BE2C (cell line): ENCODE data around the gene SCRN2. TPM values are rescaled to one million over a fixed set of nuclear protein-coding genes. Genes with fewer than 3 reads are reported as not detected.

Experiments
- DNase-seq: peaks from one replicate; pipeline ENCODE4 v3.0.0-alpha.2; 2020
- H3K27me3 ChIP-seq: fragments of 250-450 bp; sonication (Bioruptor Pico); 2 replicates; pipeline ENCODE4 v1.5.1; 2020; ENCODE audit warnings: mild to moderate bottlenecking
- H3K36me3 ChIP-seq: fragments of 250-450 bp; sonication (Bioruptor Pico); 2 replicates; pipeline ENCODE4 v1.5.1; 2020; ENCODE audit warnings: mild to moderate bottlenecking
- H3K4me1 ChIP-seq: fragments of 250-450 bp; sonication (Bioruptor Pico); 2 replicates; pipeline ENCODE4 v1.5.1; 2020
- H3K4me3 ChIP-seq: 2 replicates; pipeline ENCODE4 v1.5.1; 2011; ENCODE audit warnings: low read depth, low read length
- H3K9me3 ChIP-seq: fragments of 250-450 bp; sonication (Bioruptor Pico); 2 replicates; pipeline ENCODE4 v1.5.1; 2020
- polyA plus RNA-seq: library from polyadenylated mRNA; unstranded; fragments of >200 nt; gene quantifications from one replicate; pipeline ENCODE4 v1.2.1, GENCODE V29; 2012; ENCODE audit warnings: low read depth, missing spikeins; ENCODE audit not compliant: insufficient read length, insufficient read depth
- TF ChIP-seq, protein P1 (sequence below): IDR thresholded peaks from 2 replicates; pipeline ENCODE4 v1.5.1; 2012; ENCODE audit warnings: mild to moderate bottlenecking, low read depth, low read length

Gene SCRN2
- 41.0 TPM for polyA plus RNA-seq

DNA sequence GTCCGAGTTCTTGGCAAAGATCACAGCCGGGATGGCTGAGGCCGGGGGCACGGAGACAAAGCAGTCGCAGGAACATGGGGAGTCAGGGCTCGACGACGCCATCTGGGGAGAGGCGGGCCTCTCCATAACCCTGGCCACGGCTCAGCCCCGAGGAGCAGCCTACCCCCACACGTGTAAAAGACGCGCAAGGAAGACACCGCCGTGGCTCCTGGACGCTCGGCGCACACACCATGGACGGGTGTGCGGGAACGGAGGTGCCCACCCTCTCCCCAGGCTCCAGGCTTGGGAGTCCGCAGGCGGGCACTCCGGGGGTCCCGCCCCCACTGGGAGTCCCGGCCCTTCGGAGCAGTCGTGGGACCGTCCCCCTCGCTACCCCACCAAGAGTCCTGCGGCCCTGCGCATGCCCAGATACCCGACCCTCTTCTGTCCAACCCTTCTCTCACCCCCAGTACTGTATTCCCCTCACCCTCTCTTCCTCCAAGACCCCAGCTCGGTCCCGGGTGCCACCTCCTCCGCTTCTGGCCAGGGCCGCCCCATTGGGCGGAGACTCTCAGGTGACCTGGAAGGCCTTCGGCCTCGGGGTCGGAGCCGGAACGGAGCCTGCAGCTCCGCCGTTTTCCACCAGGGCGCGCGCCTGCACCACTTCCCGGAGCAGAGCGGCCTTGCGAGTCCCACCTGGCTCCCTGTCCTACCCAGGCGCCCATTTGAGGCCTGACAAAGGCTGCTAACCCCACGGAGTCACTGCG lies at the start of gene SCRN2:
TSS of gene SCRN2 (minus strand) at position 532 of the 746 bp plus-strand sequence. CDS start at position 102, 430 bp downstream.
- TF ChIP-seq, protein P1, sequence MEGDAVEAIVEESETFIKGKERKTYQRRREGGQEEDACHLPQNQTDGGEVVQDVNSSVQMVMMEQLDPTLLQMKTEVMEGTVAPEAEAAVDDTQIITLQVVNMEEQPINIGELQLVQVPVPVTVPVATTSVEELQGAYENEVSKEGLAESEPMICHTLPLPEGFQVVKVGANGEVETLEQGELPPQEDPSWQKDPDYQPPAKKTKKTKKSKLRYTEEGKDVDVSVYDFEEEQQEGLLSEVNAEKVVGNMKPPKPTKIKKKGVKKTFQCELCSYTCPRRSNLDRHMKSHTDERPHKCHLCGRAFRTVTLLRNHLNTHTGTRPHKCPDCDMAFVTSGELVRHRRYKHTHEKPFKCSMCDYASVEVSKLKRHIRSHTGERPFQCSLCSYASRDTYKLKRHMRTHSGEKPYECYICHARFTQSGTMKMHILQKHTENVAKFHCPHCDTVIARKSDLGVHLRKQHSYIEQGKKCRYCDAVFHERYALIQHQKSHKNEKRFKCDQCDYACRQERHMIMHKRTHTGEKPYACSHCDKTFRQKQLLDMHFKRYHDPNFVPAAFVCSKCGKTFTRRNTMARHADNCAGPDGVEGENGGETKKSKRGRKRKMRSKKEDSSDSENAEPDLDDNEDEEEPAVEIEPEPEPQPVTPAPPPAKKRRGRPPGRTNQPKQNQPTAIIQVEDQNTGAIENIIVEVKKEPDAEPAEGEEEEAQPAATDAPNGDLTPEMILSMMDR = peak; percentile 88
- peaks cover 3% of the 10 kb centered on the region; the same call in 1 of the 2 replicates for H3K4me1 ChIP-seq

GRCh38 chr17:47889734-47890529 lies 48.9 kb upstream of the SCRN2 start:
- peaks cover 6% of the 10 kb centered on the region; the same call in 1 of the 2 replicates for H3K27me3 ChIP-seq
- DNase-seq = peak; percentile 91
- H3K36me3 ChIP-seq = no peaks in the 10 kb centered on the region
- H3K4me1 ChIP-seq = no peaks in the 10 kb centered on the region
- no peak overlapping the region for H3K4me3 ChIP-seq
- TF ChIP-seq, protein P1 = peak; percentile 95
- H3K9me3 ChIP-seq = no peaks in the 10 kb centered on the region

More for the DNA sequence above, at the start of gene SCRN2:
- no peaks in the 10 kb centered on the region for H3K9me3 ChIP-seq
- no peaks in the 10 kb centered on the region for H3K36me3 ChIP-seq
- peak; percentile 90 for DNase-seq
- peak within 1 kb of the TSS; percentile 76 for H3K4me3 ChIP-seq
- peaks cover 16% of the 10 kb centered on the region for H3K27me3 ChIP-seq

DNA sequence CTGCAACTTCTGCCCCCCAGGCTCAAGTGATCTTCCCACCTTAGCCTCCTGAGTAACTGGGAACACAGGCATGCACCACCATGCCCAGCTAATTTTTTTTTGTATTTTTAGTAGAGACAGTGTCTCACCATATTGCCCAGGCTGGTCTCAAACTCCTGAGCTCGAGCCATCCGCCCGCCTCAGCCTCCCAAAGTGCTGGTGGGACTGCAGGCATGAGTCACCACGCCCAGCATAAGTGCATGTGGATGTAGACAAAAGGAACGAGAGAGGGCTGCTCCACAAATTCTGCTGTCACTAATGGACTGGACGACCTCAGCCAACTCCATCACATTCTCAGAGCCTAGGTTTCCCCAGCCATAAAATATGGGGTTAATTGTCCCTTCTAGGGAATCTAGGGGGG lies 47.2 kb upstream of the SCRN2 start:
- TF ChIP-seq, protein P1 = no peak
- H3K36me3 ChIP-seq = no peaks in the 10 kb centered on the region
- H3K4me3 ChIP-seq = no peak overlapping the region
- H3K27me3 ChIP-seq = peaks cover 13% of the 10 kb centered on the region; the same call in 1 of the 2 replicates
- no peaks in the 10 kb centered on the region for H3K4me1 ChIP-seq
- no peak for DNase-seq
- no peaks in the 10 kb centered on the region for H3K9me3 ChIP-seq

DNA sequence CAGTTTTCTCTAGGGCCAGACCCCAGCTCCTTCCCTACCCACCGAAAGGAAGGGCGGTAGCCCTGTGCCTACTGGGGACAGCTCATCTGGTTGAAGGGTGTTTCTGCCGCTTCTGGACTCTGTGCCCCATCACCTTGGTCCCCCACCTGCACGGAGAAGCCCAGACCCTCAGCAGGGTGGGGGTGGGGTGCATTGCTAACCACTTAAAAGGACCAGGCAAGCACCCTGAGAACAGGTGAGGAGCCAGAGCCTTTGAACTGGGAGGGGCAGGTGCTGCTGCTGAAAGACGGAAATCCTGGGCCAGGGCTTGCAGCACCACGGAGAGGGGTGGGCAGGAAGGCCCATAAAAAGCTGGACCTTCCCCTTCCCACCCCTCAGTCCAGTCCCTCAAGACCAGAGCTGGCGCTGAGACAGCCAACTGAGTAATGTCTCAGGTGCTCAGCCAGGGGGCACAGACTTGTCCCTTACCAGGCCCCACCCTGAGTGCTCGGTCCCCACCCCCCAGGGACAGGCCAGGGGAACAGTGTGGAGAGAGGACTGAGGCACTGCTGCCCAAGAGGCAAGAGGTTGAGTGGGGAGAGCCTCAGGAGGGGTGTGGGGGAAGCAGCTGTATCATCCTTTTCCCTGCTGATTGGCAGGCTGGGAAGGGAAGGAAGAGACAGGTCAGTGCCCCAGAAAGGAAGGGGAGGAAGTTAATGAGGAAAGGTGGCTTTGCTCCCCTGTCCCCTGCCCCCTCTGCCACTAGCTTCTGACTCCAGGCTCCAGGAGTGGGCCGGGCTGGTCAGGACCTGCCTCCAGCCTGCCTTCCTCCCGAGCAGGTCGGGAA lies 44.0 kb upstream of the SCRN2 start:
- no peaks in the 10 kb centered on the region for H3K9me3 ChIP-seq
- no peak for DNase-seq
- H3K4me3 ChIP-seq = no peak overlapping the region
- no peaks in the 10 kb centered on the region for H3K4me1 ChIP-seq
- no peaks in the 10 kb centered on the region for H3K36me3 ChIP-seq
- TF ChIP-seq, protein P1 = no peak
- peaks cover 36% of the 10 kb centered on the region for H3K27me3 ChIP-seq

DNA sequence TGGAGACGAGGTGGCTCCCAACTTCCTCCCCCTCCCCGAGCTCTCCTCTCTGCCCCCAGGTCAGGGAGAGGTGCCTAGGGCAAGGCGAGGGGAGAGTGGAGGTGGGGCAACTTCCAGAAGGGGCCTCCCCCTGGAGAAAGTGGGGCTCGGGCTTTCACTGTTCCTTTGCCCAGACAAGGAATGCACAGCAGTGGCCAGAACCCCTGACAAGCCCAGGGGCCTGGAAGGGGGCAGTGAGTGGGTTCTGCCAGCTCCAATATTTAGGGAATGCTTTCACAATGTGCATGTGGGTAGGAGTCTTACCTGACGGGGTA lies 43.3 kb upstream of the SCRN2 start:
- DNase-seq = no peak
- TF ChIP-seq, protein P1 = no peak
- Histone ChIP-seq H3K4me3 (no peak overlapping the region), H3K4me1 (no peaks in the 10 kb centered on the region), H3K36me3 (no peaks in the 10 kb centered on the region), H3K9me3 (no peaks in the 10 kb centered on the region), H3K27me3 (peaks cover 41% of the 10 kb centered on the region)
